ENCODE data around the gene LYPD5.
"Not testable (repeated sequence)": the region's sequence is repeated elsewhere in the genome, so short reads cannot be mapped to it uniquely, and the experiment has no call there.

Gene LYPD5

DNA sequence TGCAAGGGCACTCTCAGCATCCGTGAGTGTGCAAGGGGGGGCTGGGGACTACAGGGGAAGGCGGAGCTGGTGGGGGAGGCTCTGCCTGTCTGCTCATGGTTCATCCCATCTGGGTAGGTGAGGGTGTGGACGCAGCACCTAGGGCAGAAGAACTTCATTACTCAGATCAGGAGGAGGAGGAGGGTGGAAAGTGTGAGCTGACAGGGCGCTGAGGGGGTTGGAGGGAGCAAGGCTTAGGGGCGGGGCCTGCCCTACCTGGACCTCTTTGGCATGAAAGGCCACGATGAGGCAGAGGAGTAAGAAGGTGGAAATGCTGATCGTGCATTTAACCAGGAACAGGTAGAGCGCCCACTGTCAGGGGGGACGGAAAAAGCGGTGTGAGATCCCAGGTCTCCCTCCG lies 26.0 kb downstream of the LYPD5 start:
- DNase-seq: no peak

DNA sequence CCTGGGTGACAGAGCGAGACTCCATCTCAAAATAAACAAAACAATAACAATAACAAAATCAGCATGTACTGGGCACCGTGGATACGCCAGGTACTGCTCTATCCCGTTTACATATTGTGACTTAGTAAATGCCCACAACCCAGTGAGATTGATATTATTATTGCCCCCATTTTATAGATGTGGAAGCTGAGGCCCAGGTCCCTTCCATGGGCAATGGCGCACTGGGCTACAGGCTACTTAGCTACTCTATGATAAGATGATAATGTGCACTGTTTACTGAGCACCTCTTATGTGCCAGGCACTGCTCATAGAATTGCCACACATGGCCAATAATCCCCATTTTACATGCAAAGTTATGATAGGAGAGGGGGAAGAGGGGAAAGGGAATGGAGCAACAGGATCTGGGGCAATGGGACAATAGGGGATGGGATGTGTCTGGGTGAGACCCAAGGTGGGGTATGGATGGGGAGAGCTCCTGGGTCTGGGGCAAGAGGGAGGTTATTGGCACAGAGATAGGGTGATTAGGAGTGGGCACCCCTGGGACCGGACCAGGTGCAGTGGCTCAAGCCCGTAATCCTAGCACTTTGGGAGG lies 26.9 kb downstream of the LYPD5 start:
- no peak for DNase-seq

DNA sequence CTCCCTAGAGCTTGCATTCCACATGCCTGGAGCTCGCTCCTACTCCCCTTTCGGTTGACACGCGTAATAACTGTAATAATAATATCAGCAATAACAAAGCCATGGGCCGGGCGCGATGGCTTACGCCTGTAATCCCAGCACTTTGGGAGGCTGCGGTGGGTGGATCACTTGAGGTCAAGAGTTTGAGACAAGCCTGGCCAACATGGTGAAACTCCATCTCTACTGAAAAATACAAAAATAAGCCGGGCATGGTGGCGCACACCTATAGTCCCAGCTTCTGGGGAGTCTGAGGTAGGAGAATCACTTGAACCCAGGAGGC lies 27.3 kb downstream of the LYPD5 start:
- not testable (repeated sequence) for DNase-seq

DNA sequence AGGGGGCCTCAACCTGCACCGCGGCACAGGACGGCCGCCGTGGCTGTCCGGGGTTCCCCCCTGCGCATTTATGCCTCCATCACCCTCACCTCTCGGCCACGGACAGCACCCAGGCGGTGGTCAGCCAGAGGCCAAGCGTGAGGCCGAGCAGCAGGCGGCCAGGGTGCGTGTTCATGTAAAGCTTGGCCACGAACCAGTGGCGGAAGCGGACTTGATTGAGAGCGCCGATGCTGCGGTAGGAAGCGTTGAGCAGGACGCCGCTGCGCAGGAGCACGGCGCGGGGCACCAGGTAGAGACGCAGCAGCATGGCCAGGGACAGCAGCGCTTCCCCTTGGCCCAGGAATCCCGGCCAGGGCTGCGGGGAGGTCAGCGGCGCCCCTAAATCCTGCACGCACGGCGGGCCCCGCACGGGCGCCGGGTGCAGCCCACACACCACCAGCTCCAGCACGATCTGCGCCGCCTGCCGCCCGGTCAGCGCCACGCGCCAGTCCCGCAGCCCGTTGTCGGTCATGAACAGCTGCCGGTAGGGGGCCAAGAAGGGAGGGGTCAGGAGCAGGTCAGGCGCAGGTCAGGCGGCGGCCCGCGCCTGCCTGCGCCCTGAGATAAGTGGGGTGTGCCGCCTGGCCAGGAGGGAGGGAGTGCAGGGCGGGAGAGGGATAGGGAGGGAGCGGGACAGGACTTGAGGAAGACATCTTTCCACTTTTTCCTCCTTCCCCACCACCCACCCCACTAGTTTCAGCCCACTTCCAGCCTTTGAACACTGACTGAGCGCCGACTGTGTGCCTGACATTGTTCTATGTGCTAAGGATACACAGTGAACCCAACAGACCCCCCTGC lies 27.9 kb downstream of the LYPD5 start:
- DNase-seq: peak; percentile 85

DNA sequence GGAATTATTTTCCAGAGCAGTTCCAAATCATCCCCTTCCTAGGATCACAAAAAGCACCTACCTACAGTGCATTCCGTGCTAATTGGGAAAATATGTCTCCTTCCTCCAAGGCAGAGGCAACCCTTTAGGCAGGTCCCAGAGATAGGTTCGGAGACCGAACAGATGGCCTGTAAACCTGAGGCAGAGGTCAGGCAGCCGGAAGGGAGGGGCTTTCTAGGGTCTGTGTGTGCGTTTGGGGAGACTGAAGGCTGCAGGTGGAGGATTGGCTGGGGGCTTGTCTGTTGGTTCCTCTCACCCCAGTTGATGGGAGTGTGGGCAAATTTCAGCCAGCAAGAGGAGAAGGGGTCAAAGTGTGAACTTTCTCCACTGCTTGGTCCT lies 28.5 kb downstream of the LYPD5 start:
- no peak for DNase-seq

DNA sequence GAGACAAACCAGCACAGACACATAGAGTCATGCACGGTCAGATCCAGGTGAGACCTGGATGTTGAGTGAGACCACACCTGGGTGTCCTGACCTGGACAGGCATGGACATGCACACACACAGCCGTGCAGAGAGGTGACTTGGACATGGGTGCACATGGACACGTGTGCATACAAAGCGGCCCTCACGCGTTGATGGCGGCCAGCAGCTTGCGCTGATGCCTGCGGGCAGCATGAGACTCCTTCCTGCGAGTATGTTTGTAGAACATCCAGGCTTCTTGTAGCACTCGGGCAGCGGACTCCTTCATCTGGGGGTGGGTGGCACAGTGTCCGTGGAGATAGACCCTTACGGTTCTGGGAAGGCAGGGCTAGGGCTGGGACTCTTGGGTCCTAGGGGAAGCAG lies 33.0 kb downstream of the LYPD5 start:
- DNase-seq: no peak

DNA sequence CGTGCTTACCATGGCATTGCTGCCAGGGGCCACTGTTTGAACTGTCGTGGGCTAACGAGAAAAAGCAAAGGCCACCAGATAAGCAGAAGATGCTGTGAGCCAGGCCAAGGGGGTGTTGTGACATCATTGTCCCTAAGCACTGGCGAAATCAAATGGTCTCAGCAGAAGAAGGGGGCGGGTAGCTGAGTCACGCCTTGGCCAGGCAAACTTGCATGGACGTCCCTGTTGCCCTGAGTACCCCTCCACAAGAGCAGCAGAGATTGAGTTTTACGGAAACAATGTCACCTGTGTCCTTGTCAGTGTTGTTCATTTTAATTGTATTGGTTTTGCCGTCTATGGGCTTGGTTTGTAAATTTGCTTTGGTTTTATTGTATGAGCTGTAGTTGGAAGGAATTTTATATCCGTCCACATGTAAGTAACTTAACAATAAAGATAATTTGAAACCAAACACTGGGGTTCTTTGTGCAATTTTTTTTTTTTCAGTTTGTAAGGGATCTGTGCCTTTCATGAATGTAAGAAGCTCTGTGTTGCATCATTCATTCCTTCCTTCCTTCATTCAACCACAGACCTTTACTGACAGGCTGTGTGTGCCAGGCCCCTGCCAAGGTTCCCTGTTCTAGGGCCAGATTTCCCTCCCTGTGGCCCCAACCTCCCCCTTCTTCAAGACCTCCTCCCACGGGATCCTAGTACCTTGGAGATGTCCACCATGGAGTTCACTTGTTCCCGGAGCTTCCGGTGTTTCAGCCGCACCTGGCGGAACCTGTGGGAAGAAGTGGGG lies 33.8 kb downstream of the LYPD5 start:
- no peak for DNase-seq

DNA sequence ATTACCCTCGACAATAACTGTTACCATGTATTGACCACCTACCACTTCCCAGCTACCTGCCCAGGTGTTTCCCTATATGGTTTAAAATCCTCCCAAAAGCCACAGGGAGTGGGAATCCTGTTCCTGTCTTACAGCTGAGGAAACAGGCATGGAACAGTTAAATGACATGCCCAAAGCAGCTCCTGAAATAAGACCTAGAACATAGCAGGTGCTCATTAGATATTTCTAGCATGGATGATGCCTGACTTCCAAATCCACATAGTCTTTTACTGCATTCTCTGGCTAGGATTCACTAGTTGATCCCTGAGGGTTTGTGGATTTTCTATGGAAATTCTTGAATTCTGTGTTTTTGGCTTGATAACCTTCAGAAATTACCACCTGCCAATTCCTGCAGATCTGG lies 34.4 kb downstream of the LYPD5 start:
- DNase-seq: no peak

DNA sequence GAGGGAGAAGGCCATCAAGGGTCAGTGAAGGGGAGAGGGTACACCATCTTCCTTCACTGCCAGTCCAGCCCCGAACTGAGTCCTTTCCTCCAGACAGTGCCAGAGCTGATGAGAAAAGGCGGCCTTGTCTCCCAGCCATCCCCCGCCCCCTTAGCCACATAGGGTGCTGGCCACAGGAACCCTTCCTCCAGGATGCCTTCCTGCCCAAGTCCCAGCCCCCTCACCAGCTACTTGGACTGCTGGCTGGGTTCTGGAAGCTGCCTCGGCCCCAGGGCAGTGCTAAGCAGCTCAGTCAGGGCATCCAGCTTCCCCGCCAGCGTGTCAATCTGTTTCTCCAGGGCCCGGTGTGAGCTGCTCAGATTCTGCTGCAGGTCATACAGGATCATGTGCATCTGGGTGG lies 34.9 kb downstream of the LYPD5 start:
- no peak for DNase-seq

DNA sequence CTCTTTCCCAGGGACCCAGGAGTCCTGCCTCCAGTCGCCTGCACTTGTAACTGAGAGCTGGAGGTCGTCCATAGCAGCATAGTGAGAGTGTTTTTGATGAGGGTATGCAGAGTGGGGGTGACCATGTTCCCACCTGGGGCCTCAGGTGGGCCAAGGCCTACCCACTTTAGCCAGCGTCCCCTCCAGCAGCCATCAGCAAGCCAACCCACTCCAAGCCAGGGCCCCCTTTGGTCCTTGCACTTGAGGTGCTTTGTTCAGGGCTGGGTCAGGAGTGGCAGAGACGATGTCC lies 35.5 kb downstream of the LYPD5 start:
- DNase-seq: no peak

DNA sequence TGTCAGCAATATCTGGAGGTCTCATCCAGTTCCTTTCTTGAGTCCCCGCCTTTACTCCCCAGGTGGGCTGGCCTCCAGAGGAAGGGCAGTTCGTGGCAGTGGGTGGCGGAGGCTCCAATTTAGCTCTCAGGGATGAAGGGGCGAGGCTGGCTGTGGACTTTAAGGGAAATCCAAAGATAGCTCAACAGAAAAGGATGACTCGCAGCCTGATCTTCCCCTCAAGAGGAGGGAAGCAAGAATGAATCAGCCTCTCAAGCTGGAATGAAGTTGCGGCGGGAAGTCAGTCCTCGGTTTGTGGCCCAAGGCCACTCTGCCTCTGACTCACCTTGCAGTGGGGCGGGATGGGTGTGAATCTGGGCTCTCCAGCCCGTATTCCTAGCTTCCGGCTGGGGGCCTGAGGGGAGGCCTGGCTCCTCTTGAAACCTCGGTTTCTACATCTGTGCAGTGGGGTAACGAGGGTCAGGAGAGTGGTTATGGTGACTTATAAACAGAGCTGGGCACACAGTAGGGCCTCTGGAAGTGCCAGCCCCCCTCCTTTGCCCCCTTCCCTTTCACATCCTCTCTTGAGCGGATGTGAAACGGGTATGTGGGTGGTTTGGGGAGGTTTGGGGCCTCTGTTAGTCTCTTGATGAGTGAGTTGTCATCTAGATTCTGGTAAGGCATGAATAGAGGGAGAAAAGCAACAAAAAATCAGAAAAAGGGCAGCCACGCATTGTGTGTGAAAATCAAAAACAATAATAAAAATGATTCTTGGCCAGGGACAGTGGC lies 37.0 kb downstream of the LYPD5 start:
- DNase-seq: no peak

DNA sequence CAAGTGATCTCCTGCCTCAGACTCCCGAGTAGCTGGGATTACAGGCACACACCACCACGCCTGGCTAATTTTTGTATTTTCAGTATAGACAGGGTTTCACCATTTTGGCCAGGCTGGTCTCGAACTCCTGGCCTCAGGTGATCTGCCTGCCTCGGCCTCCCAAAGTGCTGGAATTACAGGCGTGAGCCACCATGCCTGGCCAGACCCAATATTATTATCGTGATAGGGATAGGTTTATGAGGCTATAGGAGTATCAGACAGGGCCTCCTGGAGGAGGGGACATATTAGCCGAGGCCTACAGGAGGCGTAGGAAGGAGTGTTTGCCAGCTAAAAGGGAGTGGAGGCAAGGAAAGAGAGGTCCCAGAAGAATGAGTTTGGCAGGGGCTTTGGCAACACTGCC lies 37.6 kb downstream of the LYPD5 start:
- DNase-seq: not testable (repeated sequence)

DNA sequence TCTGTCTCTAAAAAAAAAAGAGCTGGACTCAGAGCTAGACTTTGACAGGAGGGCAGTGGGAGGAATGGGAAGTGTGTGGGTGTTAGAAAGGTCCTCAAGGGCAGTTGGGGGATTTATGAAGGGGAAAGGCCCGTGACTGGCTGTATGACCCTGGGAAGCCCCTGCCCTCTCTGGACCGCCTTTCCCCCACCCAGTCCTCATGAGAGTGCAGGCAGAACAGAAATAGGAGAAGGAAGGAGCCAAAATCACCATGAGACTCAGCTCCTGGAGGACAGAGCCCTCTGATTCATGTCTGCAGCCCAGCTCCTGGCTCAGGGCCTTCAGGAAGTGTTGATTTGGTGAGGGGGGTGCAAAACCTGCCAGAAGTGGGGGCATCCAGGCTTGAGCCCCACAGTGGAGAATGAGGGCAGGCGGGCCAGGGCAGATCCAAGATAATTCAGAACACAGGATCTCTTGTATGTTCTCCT lies 38.7 kb downstream of the LYPD5 start:
- DNase-seq: no peak

DNA sequence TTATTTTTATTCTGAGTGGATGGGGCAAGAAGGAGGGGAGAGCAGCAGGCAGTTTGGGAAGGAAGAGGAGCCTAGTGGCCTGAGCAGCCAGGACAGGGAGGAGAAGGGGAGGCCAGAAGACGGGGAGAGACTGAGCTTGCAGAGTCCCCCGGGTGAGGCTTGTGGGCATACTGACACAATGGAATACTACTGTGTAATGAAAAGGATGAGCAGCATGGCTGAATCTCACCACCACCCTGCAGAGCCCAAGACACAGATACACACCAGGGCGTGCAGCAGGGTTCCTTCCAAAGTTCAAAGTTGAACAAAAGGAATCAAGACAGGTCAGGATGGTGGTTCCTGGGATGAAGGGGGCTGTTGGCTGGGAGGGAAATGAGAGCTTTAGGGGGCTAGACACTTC lies 39.4 kb downstream of the LYPD5 start:
- no peak for DNase-seq

DNA sequence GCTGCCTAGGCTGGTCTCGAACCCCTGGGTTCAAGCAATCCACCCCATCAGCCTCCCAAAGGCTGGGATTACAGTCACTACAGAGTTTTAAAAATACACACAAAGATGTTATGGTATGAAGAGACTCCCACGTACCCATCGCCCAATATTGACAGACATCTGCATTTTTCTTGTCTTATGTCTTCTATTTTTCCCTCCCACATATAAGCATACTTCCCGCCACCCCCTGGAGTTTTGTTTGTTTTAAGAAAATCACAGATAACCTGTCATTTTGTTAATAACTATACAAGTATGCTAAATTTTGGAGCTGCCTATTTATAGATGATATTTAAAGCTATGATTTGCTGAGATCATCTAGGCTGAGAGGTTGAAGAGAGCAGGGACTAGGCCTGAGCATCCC lies 41.3 kb downstream of the LYPD5 start:
- no peak for DNase-seq

DNA sequence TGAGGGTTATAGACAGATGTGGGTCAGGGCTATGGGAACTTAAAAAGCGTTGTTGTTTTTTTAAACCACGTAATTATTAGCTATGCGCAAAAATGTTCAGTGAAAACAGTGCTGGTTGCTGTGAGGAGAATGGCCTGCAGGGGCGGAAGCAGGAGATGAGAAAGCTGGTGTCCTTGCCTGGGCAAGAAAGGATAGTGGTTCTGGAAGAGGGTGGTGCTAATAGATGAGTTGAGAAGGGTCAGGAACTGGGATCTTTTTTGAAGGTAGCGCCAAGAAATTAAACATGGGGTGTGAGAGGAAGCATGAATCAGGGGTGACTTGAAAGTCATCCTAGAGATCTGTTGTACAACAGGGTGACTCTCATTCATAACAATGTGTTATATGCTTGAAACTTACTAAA lies 42.7 kb downstream of the LYPD5 start:
- DNase-seq: no peak

DNA sequence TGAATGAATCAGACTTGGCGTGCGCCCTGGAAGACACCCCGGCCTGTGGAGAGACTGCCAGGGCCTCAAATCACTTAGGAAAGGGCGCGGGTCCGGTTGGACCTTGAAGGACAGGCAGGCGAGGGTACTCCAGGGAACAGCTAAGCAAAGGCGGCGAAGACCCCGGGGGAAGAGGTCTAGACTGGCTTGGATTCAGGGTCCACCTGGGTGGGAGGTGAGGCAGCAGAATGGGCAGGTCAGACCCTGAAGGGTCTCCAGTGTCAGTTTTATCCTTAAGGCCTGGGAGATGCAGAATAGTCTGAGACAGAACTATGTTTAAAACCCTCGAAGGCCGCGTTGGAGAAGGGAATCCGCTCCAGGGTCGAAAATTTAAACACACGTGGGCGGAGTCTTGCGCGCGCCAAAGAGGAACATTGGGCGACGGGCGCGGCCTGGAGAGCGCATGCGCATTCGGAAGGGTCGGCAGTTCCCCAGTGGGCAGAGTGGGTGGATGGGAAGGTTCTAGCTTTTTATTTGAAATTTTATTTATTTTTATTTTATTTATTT lies 46.9 kb downstream of the LYPD5 start:
- DNase-seq: peak; percentile 92

DNA sequence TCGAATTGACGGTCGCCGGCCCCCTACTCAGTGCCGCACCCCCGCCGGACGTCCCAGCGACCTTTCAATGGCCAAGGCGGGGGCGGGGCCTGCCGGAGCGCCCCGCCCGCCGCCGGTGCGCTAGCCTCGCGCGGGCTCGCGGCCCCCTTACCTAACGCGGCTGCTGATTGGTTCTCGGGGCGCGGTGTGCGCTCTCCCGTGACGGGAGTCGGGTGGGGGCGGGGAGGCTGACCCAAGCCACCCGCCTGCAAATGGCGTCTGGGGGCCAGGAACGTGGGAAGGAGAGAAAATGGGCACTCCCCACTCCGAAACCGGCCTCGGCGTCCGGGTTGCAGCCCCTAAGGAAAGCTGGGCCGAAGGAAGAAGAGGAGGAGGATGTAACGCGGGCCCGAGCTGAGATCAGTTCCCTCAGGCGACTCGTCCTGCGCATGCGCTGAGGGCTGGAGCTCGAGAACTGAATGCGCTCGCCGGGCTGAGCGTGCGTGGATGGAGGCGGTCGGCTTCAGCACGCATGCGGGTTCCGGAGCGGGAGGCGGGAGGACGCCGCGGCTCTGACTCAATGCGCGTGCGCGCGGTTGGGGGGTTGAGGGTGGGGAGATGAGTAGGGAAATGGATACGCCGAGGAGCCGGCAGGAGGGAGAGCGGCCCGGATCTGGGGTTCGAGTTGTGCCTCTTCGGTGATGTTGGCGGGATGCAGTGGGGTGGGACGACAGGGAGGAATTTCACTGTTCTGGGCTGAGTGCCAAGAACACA lies 47.6 kb downstream of the LYPD5 start, which contains the start of gene SMG9:
SMG9 (minus strand) TSS at position 460 of the 753 bp plus-strand sequence. CDS start 4,221 bp downstream, outside the sequence.
- DNase-seq: peak; percentile 99

DNA sequence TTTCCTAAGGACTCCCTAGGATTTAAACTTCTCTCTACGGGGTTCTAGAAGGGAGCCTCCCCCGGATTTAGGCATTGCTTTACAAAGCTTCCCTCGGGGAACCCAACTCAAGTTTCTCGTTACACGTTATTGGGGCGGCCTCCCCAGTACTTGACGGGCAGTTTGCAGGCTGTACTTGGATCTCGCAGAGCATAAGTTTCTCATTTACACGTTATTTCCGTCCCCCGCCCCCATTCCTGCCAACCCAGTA lies 48.1 kb downstream of the LYPD5 start:
- no peak for DNase-seq

DNA sequence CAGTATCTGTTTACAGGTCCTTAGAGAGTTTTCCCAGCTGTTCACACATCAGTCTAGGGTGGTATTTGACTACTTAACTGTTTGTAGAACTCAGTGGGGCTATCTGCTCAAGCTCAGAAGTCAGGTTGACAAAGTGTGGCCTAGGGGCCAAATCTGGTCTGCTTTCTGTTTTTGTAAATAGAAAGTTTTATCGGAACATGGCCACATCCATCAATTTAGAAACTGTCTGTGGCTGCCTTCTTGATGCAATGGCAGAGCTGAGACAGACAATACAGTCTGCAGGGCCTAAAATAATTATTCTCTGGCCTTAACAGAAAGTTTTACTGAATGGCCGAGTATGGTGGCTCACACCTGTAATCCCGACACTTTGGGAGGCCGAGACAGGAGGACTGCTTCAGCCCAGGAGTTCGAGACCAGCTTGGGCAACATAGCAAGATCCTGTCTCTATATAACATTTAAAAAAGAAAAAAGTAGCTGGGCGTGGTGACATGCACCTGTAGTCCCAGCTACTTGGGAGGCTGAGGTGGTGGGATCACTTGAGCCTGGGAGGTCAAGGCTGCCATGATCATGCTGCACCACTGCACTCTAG lies 49.9 kb downstream of the LYPD5 start:
- DNase-seq: no peak

DNA sequence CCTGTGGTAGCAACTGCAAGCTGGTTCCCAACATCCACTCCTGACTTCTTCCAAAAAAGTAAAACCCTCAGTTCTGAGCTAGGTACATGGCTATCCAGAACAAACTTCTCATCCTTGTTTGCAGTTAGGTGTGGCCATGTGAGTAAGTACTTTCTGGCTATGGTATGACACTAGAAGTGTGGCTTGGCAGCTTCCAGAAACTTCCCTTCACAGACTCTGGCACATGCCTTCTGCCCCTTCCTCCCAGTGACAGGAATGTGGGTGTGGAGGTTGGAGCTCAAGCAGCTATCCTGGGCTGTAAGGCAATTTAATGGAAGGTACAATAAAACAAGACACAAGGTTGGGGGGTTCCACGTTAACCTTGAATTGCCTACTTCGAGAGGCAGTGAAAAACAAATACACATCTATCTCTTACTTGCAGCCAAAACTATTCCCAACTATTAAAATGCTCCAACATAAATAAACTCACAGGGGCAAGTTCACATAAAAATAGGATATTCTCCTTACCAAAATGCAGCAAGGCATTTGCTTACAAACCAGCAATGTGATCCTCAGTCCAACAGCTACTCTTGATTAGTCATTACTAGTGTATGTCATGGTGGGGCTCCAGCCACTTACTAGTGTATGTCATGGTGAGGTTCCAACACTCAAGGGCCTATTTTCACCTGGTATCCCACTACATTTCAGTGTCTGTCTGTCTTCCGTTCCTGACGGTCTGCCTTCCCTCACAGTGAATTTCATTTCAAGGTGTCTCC lies 50.6 kb downstream of the LYPD5 start:
- DNase-seq: no peak

Data from eye (tissue), 1 donor.